CD4-positive, alpha-beta T cell (primary cell): ENCODE results near the gene UBR3. TPM values are rescaled to one million over a fixed set of nuclear protein-coding genes. Genes with fewer than 3 reads are reported as not detected.
"Not testable (repeated sequence)": the region's sequence is repeated elsewhere in the genome, so short reads cannot be mapped to it uniquely, and the experiment has no call there.

ENCODE experiments used
- ATAC-seq: fragments of 200-7000 bp; cut with Tn5 transposase; one replicate; pipeline ENCODE4 v1.10.0; 2022; ENCODE audit warnings: mild to moderate bottlenecking; ENCODE audit not compliant: poor library complexity
- CTCF ChIA-PET: fragments of 350-600 bp; sonication (Branson Sonifier 250); formaldehyde crosslinking; loops from one replicate; lab custom pipeline; 2021; ENCODE audit warnings: antibody characterized with exemption, inconsistent platforms; lab: Charles Lee
- POLR2A ChIA-PET: fragments of 350-600 bp; sonication (Branson Sonifier 250); formaldehyde crosslinking; loops from one replicate; lab custom pipeline; 2021; ENCODE audit warnings: antibody characterized with exemption, inconsistent platforms; lab: Charles Lee
- DNase-seq, 14 experiments: peaks; one replicate each; pipeline ENCODE4 v3.0.0-alpha.2; 2013 to 2020; ENCODE audit warnings: mixed read lengths in 2 of 14
- H3K27ac ChIP-seq, 2 donors: one replicate each; pipeline versions ENCODE4 v1.5.1 to v1.7.0; 2013; ENCODE audit warnings: low read length in 2 of 2, low read depth in 1 of 2, mild to moderate bottlenecking in 1 of 2
- H3K27me3 ChIP-seq, 2 experiments: 1 replicate in 1 of 2; 2 replicates in 1 of 2; pipeline versions ENCODE4 v1.6.1 to v1.7.0; 2013; ENCODE audit warnings: low read length in 2 of 2, control low read depth in 1 of 2, mild to moderate bottlenecking in 1 of 2, moderate library complexity in 1 of 2; ENCODE audit not compliant: insufficient read depth in 2 of 2, control insufficient read depth in 1 of 2
- H3K36me3 ChIP-seq: one replicate; pipeline ENCODE4 v1.6.1; 2013; ENCODE audit warnings: low read length, control low read depth; ENCODE audit not compliant: insufficient read depth
- H3K4me1 ChIP-seq: one replicate; pipeline ENCODE4 v1.6.1; 2013; ENCODE audit warnings: low read length, control low read depth; ENCODE audit not compliant: insufficient read depth
- H3K4me3 ChIP-seq: one replicate; pipeline ENCODE4 v1.5.1; 2013; ENCODE audit warnings: mild to moderate bottlenecking, low read length, moderate library complexity
- H3K9me3 ChIP-seq, 2 experiments: 1 replicate in 1 of 2; 2 replicates in 1 of 2; pipeline versions ENCODE4 v1.6.1 to v1.7.0; 2013; ENCODE audit warnings: low read length in 2 of 2, mild to moderate bottlenecking in 2 of 2, control low read depth in 1 of 2, moderate library complexity in 1 of 2; ENCODE audit not compliant: control insufficient read depth in 1 of 2, insufficient read depth in 1 of 2
- H3K27ac Mint-ChIP-seq: one replicate; pipeline ENCODE4 v1.8.0; 2020; ENCODE audit warnings: mixed read lengths
- H3K27me3 Mint-ChIP-seq: one replicate; pipeline ENCODE4 v1.8.0; 2021; ENCODE audit warnings: mixed read lengths
- H3K36me3 Mint-ChIP-seq: one replicate; pipeline ENCODE4 v1.8.0; 2021; ENCODE audit warnings: low read depth, mixed read lengths
- H3K4me1 Mint-ChIP-seq: one replicate; pipeline ENCODE4 v1.8.0; 2021; ENCODE audit warnings: low read depth, mixed read lengths
- H3K4me3 Mint-ChIP-seq: one replicate; pipeline ENCODE4 v1.8.0; 2020; ENCODE audit warnings: mild to moderate bottlenecking, mixed read lengths
- H3K9me3 Mint-ChIP-seq: one replicate; pipeline ENCODE4 v1.8.0; 2020; ENCODE audit warnings: mixed read lengths
- intact Hi-C, 2 experiments: fragments of 100-400 bp; cut with DNase I in 1 of 2; cut with micrococcal nuclease in 1 of 2; formaldehyde crosslinking; loops; one replicate each; pipeline versions ENCODE4 v1.15.1 to v1.9.0; 2023 to 2025; cut with DNase I, micrococcal nuclease
- total RNA-seq, 174 experiments: library from RNA in 2 of 174; stranded (reverse) in 2 of 174; gene quantifications; one replicate each; pipeline ENCODE4 v1.2.3 and lab custom pipeline; 2021 to 2026
- TF ChIP-seq, protein P1 (sequence below): fragments of 200-600 bp; IDR thresholded peaks from one replicate; pipeline ENCODE4 v1.8.0; 2022; ENCODE audit warnings: antibody characterized with exemption, mild to moderate bottlenecking

The UBR3 gene
- total RNA-seq, 2 experiments from 2014 or later = 32.1 to 35.2 TPM

DNA sequence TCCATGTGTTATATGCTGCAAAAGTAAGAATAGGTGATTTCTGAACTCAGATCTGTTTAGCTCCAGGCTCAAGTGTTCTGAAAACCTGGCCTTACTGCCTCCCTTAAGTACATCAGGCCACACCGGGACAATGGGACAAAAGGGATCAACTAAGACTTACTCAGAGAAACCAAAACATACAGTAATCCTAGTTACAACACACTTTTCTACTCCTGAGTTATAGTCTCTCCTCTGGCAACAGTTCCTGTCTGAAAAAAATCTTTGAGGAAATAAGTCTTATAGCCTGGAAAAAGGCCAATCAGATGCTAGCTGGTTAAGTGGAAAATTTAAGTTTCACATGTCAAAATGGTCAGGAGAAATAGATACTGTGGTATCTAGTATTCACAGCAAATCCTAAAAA, 8.1 kb upstream of the UBR3 start:
- CTCF ChIA-PET = no interaction called here
- TF ChIP-seq, protein P1, sequence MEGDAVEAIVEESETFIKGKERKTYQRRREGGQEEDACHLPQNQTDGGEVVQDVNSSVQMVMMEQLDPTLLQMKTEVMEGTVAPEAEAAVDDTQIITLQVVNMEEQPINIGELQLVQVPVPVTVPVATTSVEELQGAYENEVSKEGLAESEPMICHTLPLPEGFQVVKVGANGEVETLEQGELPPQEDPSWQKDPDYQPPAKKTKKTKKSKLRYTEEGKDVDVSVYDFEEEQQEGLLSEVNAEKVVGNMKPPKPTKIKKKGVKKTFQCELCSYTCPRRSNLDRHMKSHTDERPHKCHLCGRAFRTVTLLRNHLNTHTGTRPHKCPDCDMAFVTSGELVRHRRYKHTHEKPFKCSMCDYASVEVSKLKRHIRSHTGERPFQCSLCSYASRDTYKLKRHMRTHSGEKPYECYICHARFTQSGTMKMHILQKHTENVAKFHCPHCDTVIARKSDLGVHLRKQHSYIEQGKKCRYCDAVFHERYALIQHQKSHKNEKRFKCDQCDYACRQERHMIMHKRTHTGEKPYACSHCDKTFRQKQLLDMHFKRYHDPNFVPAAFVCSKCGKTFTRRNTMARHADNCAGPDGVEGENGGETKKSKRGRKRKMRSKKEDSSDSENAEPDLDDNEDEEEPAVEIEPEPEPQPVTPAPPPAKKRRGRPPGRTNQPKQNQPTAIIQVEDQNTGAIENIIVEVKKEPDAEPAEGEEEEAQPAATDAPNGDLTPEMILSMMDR = no peak
- H3K27ac ChIP-seq = no peak overlapping the region
- POLR2A ChIA-PET = interaction anchor here (1.2 to 1.5 kb wide), 2 partner anchors 9 to 234 kb away, joined by 3 read pairs; partner anchors contain the start of gene PPIG
- Mint-ChIP-seq H3K4me3 (no peak overlapping the region), H3K9me3 (no peaks in the 10 kb centered on the region), H3K36me3 (peaks cover 88% of the 10 kb centered on the region), H3K27ac (peak overlapping the region; percentile 10), H3K27me3 (no peaks in the 10 kb centered on the region), H3K4me1 (peaks cover 45% of the 10 kb centered on the region)
- H3K4me3 ChIP-seq = no peak overlapping the region
- H3K36me3 ChIP-seq = peaks cover 56% of the 10 kb centered on the region
- H3K9me3 ChIP-seq = peaks cover 0 to 4% of the 10 kb centered on the region in 2 experiments
- no peaks in the 10 kb centered on the region for H3K27me3 ChIP-seq
- ATAC-seq = no peak
- peaks cover 20% of the 10 kb centered on the region for H3K4me1 ChIP-seq
- intact Hi-C loops = loop anchor here in 1 of 2 experiments (2.0 kb wide), 1 partner anchor 16 kb away; no protein-coding TSS in a partner anchor
- DNase-seq = no peak

DNA sequence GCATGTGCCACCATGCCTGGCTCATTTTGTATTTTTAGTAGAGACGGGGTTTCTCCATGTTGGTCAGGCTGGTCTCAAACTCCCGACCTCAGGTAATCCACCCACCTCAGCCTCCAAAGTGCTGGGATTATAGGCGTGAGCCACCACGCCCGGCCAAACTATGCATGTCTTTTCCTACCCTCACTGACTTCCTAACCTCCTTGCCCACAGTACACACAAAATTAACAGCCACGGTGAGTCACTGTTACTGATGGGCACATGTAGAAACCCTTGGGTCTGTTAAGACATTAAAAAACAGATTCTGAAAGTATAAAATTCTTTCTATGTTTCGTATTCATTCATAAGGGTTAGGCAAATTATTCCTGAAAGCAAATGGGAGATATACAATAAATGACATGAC, 7.2 kb upstream of the UBR3 start:
- H3K4me1 Mint-ChIP-seq = peaks cover 53% of the 10 kb centered on the region
- H3K27me3 ChIP-seq, H3K9me3 Mint-ChIP-seq, CTCF ChIA-PET, ATAC-seq, H3K27ac ChIP-seq, H3K4me3 Mint-ChIP-seq, DNase-seq, H3K27me3 Mint-ChIP-seq, H3K27ac Mint-ChIP-seq, H3K9me3 ChIP-seq, H3K4me3 ChIP-seq: not testable (repeated sequence)
- POLR2A ChIA-PET = interaction anchor here (1.5 kb wide), 1 partner anchor 235 kb away, joined by 3 read pairs; the partner anchor contains the start of gene PPIG
- Histone ChIP-seq H3K4me1 (peaks cover 27% of the 10 kb centered on the region), H3K36me3 (peaks cover 51% of the 10 kb centered on the region)
- intact Hi-C loops = loop anchor here (5.0 kb wide), 2 partner anchors 57 to 128 kb away; partner anchors contain the start of genes CFAP210 (in 1 of the 2) and PHOSPHO2 (in 1 of the 2)
- peaks cover 82% of the 10 kb centered on the region for H3K36me3 Mint-ChIP-seq

DNA sequence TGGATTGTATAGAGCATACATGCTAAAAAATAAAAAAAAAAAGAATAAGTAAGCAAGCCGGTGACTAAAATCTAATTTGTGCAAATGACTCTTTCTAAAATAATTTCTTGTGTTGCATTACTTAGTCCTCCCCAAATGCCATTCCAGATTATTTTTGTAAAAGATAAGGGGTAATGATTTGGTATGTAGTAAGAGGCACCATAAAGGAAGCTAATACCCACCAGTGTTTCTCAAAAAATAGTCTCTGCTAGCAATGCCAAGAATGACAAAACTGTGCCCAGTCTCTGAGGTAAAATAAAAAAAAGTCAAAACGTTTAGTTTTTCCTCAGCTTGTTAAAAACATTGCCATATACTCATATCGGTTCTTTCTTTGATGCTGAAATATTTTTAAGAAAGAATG, 5.2 kb upstream of the UBR3 start:
- Mint-ChIP-seq H3K4me1 (peaks cover 55% of the 10 kb centered on the region), H3K27me3 (no peaks in the 10 kb centered on the region), H3K27ac (no peak overlapping the region), H3K9me3 (no peaks in the 10 kb centered on the region), H3K36me3 (peaks cover 63% of the 10 kb centered on the region), H3K4me3 (no peak overlapping the region)
- no peaks in the 10 kb centered on the region for H3K9me3 ChIP-seq
- peaks cover 37% of the 10 kb centered on the region for H3K4me1 ChIP-seq
- H3K27ac ChIP-seq = no peak overlapping the region
- CTCF ChIA-PET = no interaction called here
- no peak overlapping the region for H3K4me3 ChIP-seq
- POLR2A ChIA-PET = interaction anchor here (0.7 kb wide), 1 partner anchor 790 kb away, joined by 3 read pairs; no protein-coding TSS in a partner anchor
- H3K36me3 ChIP-seq = peaks cover 37% of the 10 kb centered on the region
- no peaks in the 10 kb centered on the region for H3K27me3 ChIP-seq
- DNase-seq (no peak), ATAC-seq (no peak)
- intact Hi-C loops = loop anchor here (2.0 to 5.0 kb wide), 3 partner anchors 55 to 130 kb away; partner anchors contain the start of genes CFAP210 (in 1 of the 2) and PHOSPHO2 (in 1 of the 2)
- TF ChIP-seq, protein P1 = no peak
